NCI-H2107 treated with DMSO at 0.1 percent for 48 hours (cell line): ENCODE measurements around the gene MTCL3.

Experiments
- DNase-seq: peaks from one replicate; lab custom pipeline; 2025; ENCODE audit not compliant: unreplicated experiment; lab: John Stamatoyannopoulos, UW

The MTCL3 gene

DNA sequence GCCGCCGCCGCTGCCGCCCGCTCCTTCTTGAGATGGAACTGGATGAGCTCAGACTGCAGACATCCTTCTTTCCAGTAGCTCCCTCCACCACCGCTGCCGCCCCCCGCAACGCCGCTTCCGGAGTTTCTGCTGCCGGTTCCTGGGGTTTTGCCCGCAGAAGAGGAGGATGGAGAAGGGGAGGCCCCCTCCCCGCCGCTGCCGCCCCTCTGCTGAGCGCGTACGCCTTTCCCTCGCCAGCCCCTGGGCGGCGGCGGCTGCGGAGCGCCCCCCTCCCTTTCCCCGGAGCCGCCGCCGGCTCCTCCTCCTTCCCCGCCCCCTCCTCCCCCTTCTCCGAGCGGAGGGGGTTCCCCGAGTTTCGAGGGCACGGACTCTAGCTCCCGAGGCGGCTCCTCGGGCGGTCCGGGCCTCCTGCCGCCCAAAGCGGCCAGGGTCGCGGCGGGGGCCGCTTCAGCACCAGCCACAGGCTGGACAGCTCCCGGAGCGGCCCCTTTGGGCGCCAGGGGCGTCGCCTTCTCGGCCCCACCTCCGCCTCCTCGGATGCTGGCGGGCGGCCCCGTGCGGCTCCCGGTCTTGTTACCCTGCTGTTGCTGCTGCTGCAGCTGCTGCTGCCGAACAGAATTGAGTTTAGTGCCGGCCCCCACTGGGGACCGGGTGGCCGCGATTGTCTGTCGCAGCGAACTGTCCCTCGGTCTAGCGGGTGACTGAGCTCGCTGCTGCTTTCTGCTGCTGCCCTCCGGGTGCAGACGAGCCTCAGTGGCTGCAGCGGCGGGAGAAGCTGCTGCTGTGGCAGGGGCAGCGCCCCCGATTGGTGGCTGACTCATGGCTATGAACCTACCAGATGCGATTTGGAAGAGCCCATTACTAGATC lies 3.1 kb downstream of the MTCL3 start:
- DNase-seq = peak; percentile 86

DNA sequence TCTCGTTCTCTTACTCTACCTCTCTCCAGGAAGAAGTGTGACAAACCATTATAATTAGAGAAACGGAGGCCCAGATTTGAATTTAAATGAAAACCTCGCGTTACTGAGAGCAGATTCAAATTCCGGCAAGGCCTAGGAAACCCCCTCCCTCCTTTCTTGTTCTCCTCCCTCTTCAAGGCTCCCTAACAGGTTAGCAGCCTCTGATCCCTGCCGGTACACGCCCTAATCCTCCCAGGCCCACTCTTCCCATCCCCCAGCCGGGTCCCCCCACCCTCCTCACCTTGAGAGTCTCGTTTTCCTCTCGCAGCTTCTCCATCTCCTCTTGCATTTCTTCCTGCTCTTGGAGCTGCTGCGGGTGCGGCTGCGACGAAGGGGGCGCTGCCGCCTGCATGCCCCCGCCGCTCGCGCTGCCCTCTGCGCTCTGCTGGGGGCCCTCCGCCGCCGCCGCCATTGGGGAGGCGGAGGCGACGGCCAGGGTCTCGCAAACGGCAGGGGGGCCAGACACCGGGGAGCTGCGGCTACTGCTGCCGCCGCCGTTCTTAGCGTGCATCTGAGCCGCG lies 3.8 kb downstream of the MTCL3 start:
- DNase-seq = peak; percentile 51

DNA sequence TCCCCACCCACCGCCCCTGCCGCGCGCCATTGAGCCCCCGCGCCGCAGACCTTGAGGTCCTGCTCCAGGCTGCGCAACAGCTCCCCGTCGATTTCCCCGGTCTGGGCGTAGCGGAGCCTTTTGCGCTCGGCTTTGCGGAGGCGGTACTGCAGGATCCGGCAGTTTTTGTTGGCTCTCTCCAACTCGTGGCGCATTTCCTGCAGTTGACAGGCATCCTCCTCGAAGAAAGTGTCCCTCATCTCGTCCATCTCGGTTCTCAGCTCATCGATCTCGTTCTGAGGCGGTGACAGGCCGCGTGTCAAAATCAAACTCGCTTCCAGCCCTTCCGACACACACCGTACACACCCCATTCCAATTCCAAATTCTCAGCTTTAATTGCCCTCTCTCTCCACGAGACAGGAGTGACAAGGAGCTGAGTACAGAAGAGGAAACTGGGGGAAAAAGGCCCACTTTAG lies 4.3 kb downstream of the MTCL3 start:
- peak; percentile 72 for DNase-seq

DNA sequence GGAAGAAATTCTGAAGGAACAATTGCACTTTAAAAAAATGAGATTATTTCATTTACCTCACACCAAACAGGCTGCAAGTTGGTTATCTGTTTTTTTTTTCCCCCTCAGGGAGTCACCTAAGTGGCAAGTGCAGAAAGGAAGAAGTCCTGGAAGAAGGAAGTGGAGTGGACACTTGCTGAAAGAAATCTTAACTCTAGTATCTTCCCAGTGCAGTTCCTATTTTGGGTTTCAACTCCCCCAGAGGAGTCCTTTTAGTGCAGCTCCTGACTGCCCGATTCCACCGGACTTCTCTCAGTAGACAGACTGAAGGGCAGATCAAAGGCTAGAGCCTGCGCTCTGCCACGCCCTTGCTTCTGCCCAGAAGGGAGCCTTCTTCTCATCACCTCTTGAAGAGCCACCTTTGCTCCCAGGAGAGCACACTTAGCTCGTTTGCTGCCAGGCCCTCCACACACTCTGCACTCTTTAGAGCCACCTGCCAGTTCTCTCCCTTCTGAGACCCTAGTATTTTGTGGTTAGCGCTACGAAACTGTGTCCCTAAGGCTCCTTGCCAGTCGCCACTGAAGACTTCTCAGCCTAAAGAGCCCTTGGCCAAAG lies 4.9 kb downstream of the MTCL3 start:
- peak; percentile 72 for DNase-seq

DNA sequence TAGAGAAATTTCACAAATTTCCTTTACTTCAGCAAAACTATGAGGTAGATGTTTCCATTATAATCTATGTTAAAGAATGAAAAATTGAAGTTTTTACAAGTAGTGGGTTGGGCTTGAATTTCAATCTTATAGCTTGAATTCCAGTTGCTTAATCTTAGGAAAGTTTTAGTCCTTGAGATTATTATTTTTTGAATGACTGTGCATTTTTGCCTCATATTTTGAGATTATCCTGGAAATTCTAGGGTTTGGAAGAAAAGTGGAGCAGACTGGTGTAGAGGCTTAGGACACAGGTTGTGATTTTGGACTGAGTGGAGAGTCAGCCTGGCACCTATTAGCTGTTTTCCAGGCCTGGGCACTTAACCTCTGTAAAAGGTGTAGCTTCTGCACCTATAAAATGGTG lies 5.7 kb downstream of the MTCL3 start:
- no peak for DNase-seq

DNA sequence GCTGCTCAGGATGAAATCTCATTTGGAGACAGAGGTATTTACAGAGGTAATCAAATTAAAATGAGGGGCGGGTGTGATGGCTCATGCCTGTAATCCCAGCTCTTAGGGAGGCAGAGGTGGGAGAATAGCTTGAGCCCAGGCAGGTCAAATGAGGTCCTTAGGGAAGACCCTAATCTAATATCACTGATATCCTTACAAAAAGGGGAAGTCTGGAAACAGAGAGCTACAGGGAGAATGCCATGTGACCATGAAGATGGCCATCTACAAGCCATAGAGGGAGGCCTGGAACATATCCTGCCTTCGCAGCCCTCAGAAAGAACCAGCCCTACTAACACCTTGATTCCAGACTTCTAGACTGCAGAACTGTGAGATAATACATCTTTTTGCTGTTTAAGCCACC lies 8.3 kb downstream of the MTCL3 start:
- DNase-seq = no peak

DNA sequence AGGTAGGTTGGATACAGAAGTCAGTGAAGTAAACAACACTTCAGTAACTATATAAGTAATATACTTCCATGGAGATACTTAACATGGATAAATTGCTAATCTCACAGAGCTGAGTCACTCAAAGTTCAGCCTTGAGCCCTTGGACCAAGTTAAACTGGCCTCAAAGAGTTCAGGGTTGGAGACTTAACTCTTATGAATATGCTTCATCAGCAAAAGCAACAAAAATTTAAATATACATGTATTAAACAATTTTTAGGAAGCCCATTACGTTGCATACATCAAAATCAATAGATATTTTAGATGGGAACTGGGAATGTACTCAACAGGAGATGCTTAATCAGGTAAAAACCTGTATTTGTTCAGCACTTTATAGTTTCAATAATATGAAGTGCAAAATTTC lies 12.2 kb downstream of the MTCL3 start:
- no peak for DNase-seq

DNA sequence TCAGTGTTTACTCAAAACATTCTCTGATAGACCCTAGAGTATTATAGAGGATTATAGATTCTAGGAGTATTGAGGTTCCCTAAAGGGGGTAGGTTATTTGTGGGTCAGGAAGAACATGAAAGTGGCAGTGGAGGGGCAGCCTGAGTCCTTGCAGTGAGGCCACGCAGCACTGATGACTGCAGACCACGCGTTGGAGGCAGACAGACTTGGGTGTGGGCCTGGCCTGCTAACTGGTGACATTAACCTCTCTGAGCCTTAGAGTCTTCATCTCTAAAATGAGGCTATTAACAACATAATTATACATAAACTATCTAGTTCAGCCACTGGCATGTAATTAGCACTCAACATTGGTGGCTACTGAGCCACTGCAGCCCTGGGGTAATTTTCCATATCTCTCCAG lies 16.1 kb downstream of the MTCL3 start:
- no peak for DNase-seq

DNA sequence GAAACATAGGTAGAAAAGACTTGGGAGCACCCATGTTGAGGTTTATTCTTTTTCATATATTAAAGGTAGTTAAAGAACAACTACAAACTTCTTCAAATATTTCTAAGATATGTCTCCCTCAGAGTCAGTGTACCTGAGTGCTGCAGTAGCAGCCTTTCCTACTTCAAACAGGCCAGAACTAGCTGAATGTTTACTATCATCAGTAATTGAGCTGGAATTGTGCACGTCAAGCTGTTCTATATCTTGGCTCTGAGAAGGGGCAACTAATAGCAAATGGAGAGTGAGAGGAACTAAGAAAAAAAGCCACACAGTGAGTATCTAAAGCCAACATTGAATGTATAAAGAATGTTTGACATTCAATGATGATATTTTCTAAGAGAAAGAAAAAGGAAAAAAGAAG lies 21.7 kb downstream of the MTCL3 start:
- no peak for DNase-seq

DNA sequence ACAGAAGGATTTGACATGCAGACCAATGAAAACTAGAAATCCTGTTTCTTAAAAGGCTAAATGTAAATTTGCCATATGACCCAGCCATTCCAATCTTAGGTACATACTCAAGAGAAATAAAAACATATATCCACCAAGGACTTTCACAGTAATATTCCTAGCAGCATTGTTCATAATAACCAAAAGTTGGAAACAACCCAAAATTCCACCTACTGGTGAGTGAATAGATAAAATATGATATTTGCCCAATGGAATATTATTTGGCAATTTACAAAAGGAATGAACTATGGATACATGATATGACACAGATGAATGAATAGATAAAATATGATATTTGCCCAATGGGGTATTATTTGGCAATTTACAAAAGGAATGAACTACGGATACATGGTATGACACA lies 22.7 kb downstream of the MTCL3 start:
- DNase-seq = no peak

DNA sequence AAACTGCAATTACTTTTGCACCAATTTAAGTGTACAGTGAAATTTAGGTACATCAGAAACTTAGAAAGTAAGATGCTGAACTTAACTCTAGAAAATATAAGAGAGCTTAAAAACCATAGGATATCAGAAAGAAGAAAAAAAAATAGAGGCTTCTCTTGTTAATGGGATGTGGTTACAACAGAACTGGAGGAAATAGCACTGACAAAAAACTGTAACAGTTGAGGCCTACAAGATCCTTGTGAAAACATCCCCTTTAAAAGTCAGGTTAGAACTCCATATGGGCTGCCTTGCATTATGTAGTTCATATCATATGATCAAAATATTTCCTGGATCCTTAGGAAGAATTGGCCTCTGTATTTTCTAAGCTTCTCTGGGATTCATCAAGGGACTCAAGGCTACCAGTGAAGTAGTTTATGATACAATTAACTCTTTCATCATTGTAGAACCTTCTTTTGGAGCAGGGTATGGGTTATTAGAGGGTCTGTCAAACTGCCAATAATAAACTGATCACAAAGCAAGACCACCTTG lies 24.8 kb downstream of the MTCL3 start:
- DNase-seq = no peak

DNA sequence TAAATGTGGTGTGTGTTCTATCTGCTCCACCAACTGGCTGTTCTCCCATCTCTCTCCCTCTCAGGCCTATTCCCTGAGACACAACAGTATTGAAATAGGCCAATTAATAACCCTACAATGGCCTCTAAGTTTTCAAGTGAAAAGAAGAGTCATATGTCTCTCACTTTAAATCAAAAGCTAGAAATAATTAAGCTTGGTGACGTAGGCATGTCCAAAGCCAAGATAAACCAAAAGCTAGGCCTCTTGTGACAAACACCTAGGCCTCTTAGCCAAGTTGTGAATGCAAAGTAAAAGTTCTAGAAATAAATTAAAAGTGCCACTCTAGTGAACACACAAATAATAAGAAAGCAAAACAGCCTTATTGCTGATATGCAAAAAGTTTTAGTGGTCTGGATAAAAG lies 29.9 kb downstream of the MTCL3 start:
- DNase-seq = no peak

DNA sequence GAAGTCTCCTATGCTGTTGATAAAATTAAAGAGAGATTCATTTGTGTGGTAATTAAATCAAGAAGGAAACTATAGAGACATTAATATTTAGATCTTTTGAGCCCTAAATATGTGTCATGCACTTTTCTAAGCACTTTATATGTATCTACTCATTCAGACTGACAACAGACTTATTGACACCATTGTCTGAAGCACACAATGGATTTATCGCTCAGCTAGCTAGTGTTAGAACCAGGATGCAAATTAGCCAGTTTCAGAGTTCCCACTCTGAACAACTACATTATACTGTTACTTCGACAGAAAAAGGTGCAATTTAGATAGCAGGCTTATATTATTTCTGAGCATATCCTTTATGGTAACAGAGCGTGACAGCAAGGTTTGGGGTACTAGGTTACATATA lies 32.2 kb downstream of the MTCL3 start:
- no peak for DNase-seq

DNA sequence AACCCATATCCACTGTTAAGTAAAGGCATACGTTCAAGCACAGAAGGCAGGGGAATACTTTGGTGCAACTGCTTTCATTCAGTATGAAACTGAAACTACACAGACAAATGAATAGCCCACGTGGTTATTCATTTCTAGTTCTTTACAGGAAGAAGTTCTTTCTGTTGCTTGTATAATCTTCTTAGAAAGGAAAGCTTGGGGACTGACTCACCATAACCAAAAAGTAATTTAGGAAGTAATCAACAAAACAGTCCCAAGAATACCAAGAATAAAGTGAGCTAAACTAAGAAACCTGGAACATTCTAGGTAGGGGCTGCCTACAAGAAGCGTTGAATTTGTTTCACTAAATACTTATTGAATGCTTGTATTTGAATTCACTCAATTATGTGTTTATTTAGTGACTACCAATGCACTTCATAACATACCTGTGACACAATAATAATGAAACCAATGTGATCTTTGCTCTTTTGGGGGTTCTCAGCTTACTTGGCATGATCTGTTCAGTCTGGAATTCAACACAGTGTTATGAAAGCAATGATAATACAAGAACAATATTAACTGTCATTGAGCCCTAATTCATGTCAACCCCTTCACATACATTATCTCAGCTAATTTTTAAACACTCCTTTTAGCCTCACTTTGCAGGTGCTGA lies 34.8 kb downstream of the MTCL3 start:
- no peak for DNase-seq

DNA sequence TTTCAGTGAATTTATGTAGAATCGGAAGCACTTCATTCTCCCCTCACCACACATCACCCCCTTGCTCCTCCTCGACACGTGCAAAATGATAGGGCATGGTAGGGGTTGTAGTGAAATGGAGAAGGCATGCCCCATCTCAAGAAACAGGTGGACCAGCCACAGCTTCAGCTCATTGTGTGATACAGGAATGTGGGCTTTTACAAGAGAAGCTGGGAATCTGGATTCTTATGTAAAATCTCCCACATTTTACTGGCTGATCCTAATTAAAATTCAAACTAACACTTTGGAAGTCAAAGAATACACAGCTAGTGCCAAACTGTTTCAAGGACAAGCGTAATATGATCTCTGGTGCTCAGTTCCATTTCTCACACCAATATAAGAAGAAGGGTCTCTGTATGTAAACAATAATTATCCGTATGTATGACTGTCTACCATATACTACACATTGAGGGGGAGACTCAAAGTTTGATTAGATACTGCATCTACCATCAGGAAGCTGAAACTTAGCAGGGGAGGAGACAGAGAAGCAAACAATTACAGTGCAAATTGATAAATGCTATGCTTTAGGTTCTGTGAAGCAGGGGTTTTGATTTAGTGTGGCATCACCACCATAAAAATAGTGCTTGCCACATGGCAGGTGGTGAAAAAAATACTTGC lies 35.6 kb downstream of the MTCL3 start:
- DNase-seq = no peak

DNA sequence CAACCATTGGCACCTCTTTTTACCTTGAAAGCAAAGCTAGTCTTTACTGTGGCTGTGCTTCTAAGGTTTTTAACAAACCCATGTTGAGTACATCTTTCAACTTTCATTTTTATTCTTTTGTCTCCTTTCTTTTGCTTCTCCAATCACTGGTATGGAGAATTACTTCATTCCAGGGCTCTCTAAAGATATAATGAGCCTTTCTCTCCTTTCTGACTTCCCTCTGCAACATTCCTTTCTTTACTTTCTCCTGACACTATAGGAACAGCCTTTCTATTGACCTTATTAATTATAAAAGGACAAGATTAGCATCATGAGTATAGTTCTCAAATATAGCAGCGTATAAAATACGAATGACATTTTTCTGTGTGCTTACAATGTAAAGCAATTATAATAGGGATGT lies 36.8 kb downstream of the MTCL3 start:
- DNase-seq = no peak

DNA sequence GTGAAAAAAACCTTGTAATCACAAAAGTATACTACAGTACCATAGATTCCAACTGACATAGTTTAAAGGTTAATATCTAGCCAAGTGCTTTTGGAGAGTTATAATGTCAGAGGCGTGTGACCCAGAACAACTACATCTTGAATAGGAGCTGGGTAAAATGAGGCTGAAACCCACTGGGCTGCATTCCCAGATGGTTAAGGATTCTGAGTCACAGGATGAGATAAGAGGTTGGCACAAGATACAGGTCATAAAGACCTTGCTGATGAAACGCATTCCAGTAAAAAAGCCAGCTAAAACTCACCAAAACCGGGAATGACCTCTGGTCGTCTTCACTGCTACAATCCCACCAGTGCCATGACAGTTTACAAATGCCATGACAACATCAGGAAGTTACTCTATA lies 37.5 kb downstream of the MTCL3 start:
- DNase-seq = no peak

DNA sequence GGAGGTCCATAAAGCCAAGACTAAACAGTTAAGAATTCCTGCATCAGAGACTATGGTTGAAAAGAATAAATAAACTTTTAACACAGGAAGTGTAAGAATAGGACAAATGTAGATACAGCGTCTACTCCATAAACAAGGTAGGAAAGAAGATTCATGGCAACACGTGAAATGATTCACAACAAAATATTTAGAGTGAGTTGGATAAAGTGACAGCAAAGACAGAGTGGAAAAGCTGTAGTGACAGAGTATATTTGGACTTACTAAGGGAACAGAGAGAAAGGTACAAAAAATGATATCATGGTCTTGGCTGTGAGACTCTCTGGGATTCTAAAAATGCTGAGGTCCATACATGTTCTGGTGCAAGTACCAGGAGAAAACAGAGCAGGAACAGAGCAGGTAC lies 38.0 kb downstream of the MTCL3 start:
- DNase-seq = no peak

DNA sequence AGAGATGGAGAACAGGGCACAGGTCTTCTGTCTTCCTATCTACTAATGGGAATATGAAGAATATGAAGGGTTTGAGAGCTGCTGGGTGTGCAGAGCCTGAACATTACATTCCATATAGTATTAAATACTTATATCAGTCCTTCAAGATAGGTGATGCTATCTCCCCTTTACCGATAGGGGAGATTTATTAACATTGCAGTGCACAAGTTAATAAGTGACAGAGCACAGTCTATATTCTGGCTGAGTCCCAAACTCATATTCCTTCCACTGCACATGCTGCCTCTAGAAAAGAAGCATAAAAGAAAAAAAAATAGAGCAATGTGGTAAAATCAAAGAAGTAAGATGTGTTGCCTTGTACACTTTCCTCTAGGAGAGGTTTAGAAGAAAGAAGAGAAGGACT lies 41.5 kb downstream of the MTCL3 start:
- no peak for DNase-seq

DNA sequence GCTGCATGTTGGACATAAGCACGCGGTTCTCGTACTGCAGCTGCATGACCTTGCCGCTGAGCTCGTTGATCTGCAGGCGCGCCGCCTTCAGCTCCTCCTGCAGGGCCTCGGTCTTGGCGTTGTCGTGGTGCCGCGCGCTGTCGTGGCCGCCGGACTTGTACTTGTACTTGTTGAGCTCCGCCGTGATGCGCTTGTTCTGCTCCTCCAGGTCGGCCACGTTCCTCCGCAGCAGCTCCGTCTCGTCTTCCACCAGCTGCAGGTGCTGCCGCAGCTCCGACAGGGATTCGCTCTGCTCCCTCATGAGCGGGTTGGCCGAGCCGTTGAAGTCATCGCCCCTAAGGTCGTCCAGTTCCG lies 43.3 kb downstream of the MTCL3 start:
- no peak for DNase-seq

DNA sequence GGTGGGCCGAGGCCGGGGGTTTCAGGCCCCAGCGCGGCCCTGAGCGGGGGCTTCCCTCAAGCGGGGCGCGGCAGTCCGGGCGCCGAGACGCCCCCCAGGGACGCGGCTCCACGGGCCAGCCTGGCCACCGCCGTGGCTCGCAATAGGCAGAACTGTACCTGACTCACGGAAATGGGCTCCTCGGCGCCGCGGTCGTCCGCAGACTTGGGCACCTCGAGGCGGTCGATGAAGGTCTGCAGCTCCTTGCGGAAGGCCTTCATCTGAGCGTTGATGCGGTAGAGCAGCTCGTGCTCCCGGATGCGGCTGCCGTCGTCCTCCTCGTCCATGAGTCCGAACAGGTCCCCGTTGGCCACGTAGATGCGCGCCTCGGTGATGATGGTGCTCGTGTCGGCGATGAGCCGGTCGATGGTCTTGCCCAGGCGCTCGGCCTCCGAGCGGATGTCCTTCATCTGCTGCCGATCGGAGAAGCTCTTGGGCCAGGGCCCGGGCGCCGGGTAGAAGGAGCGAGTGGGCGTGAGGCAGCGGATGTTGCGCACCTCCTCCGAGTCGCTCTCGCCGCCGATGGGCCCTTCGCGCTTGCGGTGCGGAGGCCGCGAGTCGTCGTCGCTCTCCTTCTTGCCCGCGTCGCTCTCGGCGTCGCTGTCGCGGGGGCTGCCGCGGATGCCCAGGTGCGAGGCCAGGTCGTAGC lies 43.9 kb downstream of the MTCL3 start:
- DNase-seq = no peak
